SK-N-SH (cell line): ENCODE measurements around the gene TCAF1.

ENCODE experiments used
- EP300 ChIP-seq, 2 experiments: IDR thresholded peaks; 2 replicates each; pipeline versions ENCODE4 v1.4.0 to v1.6.1; 2012; ENCODE audit warnings: borderline replicate concordance in 1 of 2, low read depth in 1 of 2, low read length in 1 of 2
- EZH2phosphoT487 ChIP-seq: fragments of 200-600 bp; sonication (generic); IDR thresholded peaks from 2 replicates; pipeline ENCODE4 v1.6.1; 2017; ENCODE audit warnings: low read depth, mixed run types, mild to moderate bottlenecking, antibody characterized with exemption, moderate library complexity, borderline replicate concordance
- MEF2A ChIP-seq: IDR thresholded peaks from 2 replicates; pipeline ENCODE4 v1.4.0; 2012; ENCODE audit warnings: low read depth, borderline replicate concordance
- MXI1 ChIP-seq: IDR thresholded peaks from 2 replicates; pipeline ENCODE4 v1.6.1; 2012; ENCODE audit warnings: mild to moderate bottlenecking, low read depth, low read length, improper control_type of control experiment
- NRF1 ChIP-seq: IDR thresholded peaks from 2 replicates; pipeline ENCODE4 v1.6.1; 2012; ENCODE audit warnings: low read depth, mild to moderate bottlenecking, low read length
- POLR2AphosphoS5 ChIP-seq: IDR thresholded peaks from 2 replicates; pipeline ENCODE4 v1.6.1; 2012; ENCODE audit warnings: low read depth, low read length
- RFX5 ChIP-seq: IDR thresholded peaks from 2 replicates; pipeline ENCODE4 v1.6.1; 2012; ENCODE audit warnings: mild to moderate bottlenecking, improper control_type of control experiment, low read length
- TF ChIP-seq, protein P1 (sequence below): fragments of 200-600 bp; sonication (generic); IDR thresholded peaks from 2 replicates; pipeline ENCODE4 v1.6.1; 2017; ENCODE audit warnings: antibody characterized with exemption, mild to moderate bottlenecking, moderate library complexity
- TF ChIP-seq, protein P2 (sequence below): IDR thresholded peaks from 2 replicates; pipeline ENCODE4 v1.4.0; 2012; ENCODE audit warnings: low read depth
- TF ChIP-seq, protein P3 (sequence below): fragments of 150-350 bp; IDR thresholded peaks from 2 replicates; pipeline ENCODE4 v1.6.1; 2017; ENCODE audit warnings: antibody characterized with exemption, low read length, low read depth, borderline replicate concordance
- TF ChIP-seq, protein P4 (sequence below): IDR thresholded peaks from 2 replicates; pipeline ENCODE4; 2012

DNA sequence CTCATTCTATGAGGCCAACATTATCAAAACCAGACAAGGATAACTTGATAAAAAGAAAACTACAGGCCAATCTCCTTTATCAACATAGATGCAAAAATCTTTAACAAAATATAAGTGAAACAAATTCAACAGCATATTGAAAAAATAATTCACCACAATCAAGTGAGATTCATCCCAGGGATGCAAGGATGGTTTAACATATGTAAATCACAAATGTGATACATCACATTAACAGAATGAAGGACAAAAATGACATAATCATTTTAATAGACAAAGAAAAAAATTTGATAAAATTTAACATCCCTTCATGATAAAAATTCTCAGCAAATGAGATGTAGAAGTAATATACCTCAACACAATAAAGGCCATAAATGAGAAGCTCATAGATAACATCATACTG, 53.8 kb downstream of the TCAF1 start:
- TF ChIP-seq, protein P1, sequence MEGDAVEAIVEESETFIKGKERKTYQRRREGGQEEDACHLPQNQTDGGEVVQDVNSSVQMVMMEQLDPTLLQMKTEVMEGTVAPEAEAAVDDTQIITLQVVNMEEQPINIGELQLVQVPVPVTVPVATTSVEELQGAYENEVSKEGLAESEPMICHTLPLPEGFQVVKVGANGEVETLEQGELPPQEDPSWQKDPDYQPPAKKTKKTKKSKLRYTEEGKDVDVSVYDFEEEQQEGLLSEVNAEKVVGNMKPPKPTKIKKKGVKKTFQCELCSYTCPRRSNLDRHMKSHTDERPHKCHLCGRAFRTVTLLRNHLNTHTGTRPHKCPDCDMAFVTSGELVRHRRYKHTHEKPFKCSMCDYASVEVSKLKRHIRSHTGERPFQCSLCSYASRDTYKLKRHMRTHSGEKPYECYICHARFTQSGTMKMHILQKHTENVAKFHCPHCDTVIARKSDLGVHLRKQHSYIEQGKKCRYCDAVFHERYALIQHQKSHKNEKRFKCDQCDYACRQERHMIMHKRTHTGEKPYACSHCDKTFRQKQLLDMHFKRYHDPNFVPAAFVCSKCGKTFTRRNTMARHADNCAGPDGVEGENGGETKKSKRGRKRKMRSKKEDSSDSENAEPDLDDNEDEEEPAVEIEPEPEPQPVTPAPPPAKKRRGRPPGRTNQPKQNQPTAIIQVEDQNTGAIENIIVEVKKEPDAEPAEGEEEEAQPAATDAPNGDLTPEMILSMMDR: no peak
- TF ChIP-seq EZH2phosphoT487: no peak
- TF ChIP-seq, protein P2, sequence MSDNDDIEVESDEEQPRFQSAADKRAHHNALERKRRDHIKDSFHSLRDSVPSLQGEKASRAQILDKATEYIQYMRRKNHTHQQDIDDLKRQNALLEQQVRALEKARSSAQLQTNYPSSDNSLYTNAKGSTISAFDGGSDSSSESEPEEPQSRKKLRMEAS: no peak
- TF ChIP-seq, protein P3, sequence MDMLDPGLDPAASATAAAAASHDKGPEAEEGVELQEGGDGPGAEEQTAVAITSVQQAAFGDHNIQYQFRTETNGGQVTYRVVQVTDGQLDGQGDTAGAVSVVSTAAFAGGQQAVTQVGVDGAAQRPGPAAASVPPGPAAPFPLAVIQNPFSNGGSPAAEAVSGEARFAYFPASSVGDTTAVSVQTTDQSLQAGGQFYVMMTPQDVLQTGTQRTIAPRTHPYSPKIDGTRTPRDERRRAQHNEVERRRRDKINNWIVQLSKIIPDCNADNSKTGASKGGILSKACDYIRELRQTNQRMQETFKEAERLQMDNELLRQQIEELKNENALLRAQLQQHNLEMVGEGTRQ: no peak
- no peak for TF ChIP-seq RFX5
- no peak for TF ChIP-seq MEF2A
- TF ChIP-seq NRF1: no peak
- TF ChIP-seq POLR2AphosphoS5: no peak; the same call in 1 of the 2 replicates
- TF ChIP-seq EP300 (IDR thresholded peaks at IDR 0.05; ENCODE audit: borderline replicate concordance in 1 of 2, low read depth in 1 of 2, low read length in 1 of 2): no peak
- TF ChIP-seq, protein P4, sequence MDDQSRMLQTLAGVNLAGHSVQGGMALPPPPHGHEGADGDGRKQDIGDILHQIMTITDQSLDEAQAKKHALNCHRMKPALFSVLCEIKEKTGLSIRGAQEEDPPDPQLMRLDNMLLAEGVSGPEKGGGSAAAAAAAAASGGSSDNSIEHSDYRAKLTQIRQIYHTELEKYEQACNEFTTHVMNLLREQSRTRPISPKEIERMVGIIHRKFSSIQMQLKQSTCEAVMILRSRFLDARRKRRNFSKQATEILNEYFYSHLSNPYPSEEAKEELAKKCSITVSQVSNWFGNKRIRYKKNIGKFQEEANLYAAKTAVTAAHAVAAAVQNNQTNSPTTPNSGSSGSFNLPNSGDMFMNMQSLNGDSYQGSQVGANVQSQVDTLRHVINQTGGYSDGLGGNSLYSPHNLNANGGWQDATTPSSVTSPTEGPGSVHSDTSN: no peak
- no peak for TF ChIP-seq MXI1
